NCI-H345 (cell line): ENCODE measurements around the gene PSTPIP1.

Source experiments
- DNase-seq: peaks from one replicate; lab custom pipeline; 2025; lab: John Stamatoyannopoulos, UW

Gene PSTPIP1

GRCh38 chr15:77070180-77070494 is 75.2 kb downstream of the PSTPIP1 start:
- no peak for DNase-seq

- DNase-seq, result peak; percentile 90
These were observed 75.8 kb downstream of the PSTPIP1 start, which contains the start of gene TSPAN3 for GRCh38 chr15:77070495-77071304. Gene TSPAN3, minus strand, starts transcription at chr15:77071109. Its CDS starts 155 bp downstream, at chr15:77070954.

DNA sequence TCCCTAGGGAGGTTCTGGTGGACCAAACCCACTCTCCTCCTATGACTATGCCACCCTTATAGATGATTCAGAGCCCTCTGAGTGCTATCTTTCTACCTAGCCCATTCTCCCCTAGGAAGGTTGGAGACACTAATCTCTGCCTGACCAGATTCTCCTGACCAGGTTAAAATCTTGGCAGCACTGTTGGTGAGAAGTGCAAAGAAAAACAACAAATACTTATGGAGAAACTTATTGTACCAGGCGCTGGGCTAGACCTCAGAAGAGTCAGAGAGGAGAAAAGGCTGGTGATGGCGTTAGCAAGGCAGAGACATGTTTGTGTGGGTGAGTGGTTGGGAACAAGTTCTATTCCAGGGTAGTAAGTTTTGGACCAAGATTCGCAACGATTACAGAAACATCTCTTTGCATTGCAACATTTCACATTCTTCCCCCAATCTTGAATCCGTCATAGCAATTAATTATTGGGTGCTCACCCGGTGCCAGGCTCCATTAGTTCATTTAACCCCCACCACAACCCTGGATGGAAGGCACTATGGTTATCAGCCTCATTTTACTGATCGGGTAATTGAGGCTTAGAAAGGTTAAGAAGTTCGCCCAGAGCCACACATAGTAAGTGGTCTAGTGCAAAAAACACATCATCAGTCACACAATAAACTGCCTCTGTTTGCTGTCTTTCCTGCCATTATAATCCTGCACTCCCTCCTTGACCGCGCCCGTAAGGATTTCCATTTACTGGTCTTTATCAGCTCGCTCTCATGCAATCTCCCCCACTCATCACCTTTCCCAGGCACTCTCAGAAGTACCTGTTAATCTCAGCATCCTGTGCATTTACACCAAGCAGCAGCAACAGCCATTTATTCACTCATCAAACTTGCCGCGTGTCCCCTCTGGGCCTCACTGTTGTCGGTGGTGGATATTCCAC is 76.6 kb downstream of the PSTPIP1 start:
- no peak for DNase-seq

GRCh38 chr15:77074350-77074749 is 79.4 kb downstream of the PSTPIP1 start:
- DNase-seq, result no peak

DNA sequence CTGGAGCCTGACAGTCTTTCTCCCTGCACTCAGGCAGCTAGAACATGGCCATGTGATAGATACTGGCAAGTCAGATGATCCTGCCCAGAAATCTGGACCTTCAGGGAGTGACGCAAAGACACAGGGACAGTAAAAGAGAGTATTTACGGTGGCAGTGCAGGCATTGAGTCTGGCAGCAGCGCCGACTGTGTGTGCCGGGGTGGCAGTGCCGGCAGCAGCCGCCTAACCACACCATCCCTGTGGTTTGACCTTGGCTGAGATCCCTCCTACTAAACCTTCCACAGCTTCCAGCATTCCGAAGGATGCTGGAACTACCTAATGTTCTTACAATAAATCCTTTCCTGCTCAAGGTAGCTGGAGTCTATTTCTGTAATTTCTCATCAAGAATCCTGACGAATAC is 80.6 kb downstream of the PSTPIP1 start:
- no peak for DNase-seq

DNA sequence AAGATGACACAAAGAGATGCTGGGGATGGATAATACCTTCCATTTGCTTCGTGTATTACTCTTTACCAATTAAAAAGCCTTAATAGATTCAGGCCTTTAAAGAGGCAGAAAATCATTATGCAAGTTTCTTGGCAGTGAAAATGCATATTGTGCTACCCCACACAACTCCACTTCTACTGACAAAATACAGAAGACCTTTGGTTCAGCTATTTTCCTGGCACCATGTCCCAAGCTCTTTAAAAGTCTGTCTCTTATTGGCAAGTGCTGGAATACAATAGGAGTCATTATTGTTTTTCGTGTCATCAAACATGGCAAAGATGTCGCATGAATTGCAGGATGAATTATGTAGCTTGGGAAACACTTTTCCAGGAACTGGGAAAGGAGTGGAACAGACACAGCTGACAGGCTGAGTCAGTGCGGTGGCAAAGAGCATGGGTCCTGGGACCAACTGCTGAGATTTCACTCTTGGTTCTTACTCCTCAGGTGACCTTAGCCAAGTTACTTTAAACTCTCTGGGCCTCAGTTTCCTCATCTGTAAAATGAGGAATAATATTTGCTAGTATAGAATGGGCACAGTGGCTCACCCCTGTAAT is 81.5 kb downstream of the PSTPIP1 start:
- no peak for DNase-seq

GRCh38 chr15:77081971-77082370 is 87.0 kb downstream of the PSTPIP1 start:
- DNase-seq, result no peak

- DNase-seq, result peak; percentile 84
These were observed 88.6 kb downstream of the PSTPIP1 start for GRCh38 chr15:77083381-77084160.

GRCh38 chr15:77084436-77084835 is 89.5 kb downstream of the PSTPIP1 start:
- DNase-seq, result no peak

DNA sequence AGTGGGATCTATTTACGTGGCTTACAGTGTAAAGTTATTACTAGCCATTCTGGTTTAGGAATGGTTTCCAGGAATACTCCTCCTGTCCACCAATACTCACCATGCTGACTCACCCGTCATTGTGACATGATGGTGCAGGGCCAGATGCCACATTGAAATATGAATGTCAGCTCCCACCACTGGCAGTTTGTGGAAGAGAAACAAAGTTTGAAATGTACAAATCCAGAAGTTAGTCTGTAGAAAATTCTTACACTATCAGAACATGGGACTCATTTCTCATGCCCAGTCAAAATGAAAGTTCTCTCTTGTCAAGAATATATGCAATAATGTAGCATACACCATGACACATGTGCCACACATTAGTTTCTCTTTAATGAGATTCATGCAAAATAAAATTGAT is 90.4 kb downstream of the PSTPIP1 start:
- DNase-seq, result no peak
